Coronary artery (tissue), 2 donors: Measurements from ENCODE around the gene GALNT1.
A peak's percentile ranks its signal among the peaks of the same experiment; 100 is the strongest.
"Not testable (repeated sequence)": the region's sequence is repeated elsewhere in the genome, so short reads cannot be mapped to it uniquely, and the experiment has no call there.

ENCODE experiments used
- DNase-seq: peaks from one replicate; pipeline ENCODE4 v3.0.0-alpha.2; 2017; ENCODE audit warnings: low spot score
- H3K27ac ChIP-seq, 2 donors: fragments of 200-600 bp; sonication (generic); one replicate each; pipeline ENCODE4 v1.5.1; 2016 to 2019
- H3K4me3 ChIP-seq: fragments of 200-600 bp; sonication (generic); 2 replicates; pipeline ENCODE4 v1.5.1; 2016; ENCODE audit warnings: mild to moderate bottlenecking, moderate library complexity
- TF ChIP-seq, protein P1 (sequence below): fragments of 200-600 bp; sonication (generic); IDR thresholded peaks from one replicate; pipeline ENCODE4 v1.5.1; 2019; ENCODE audit warnings: antibody characterized with exemption

Gene GALNT1

DNA sequence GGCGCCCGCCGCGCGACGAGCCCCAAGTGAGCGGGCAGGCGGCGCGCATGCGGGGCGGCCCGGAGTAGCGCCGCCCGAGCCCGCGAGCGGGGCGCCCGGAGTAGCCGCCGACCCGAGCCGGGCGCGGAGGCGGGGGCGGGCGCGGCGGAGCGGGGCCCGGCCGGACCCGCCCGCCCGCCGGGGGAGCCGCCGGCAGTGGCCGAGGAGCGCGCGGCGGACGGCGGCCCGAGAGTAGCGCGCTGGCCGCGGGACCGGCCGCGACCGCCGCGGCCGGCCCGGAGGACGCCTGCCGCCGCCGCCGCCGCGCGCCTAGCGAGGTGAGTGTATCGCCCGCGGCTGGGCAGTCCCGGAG, at the start of gene GALNT1:
Gene GALNT1, plus strand, starts transcription at position 195 of the 352 bp plus-strand sequence. CDS start 72,923 bp downstream, outside the sequence.
- Histone ChIP-seq H3K4me3 (peak within 1 kb of the TSS; percentile 98), H3K27ac (peak within 1 kb of the TSS; percentile 96 to 99)
- no peak for DNase-seq
- TF ChIP-seq, protein P1, sequence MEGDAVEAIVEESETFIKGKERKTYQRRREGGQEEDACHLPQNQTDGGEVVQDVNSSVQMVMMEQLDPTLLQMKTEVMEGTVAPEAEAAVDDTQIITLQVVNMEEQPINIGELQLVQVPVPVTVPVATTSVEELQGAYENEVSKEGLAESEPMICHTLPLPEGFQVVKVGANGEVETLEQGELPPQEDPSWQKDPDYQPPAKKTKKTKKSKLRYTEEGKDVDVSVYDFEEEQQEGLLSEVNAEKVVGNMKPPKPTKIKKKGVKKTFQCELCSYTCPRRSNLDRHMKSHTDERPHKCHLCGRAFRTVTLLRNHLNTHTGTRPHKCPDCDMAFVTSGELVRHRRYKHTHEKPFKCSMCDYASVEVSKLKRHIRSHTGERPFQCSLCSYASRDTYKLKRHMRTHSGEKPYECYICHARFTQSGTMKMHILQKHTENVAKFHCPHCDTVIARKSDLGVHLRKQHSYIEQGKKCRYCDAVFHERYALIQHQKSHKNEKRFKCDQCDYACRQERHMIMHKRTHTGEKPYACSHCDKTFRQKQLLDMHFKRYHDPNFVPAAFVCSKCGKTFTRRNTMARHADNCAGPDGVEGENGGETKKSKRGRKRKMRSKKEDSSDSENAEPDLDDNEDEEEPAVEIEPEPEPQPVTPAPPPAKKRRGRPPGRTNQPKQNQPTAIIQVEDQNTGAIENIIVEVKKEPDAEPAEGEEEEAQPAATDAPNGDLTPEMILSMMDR = no peak

- TF ChIP-seq, protein P1 = no peak
- Histone ChIP-seq H3K4me3 (no peak overlapping the region), H3K27ac (no peak overlapping the region)
- DNase-seq = no peak
Measured at GRCh38 chr18:35533916-35534405, 47.6 kb upstream of the GALNT1 start.

DNA sequence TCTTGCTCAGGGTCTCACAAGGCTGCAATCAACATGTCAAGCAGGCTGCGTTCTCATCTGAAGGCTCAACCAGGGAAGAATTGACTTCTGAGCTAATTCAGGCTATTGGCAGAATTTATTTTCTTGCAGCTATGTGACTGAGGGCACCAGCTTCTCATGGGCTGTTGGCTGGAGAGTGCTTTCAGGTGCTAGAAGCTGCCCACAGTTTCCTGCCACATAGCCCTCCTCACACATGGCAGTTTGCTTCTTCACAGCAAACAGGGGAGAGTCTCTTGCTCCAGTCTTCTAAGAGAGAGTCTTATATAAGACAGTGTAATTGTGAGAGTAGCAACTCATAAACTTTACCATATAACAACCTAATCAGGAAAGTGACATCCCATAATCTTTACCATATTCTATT, 46.2 kb upstream of the GALNT1 start:
- no peak overlapping the region for H3K4me3 ChIP-seq
- TF ChIP-seq, protein P1 = no peak

GRCh38 chr18:35542356-35542755, 39.2 kb upstream of the GALNT1 start:
- DNase-seq = no peak
- no peak overlapping the region for H3K27ac ChIP-seq
- no peak overlapping the region for H3K4me3 ChIP-seq
- TF ChIP-seq, protein P1 = no peak

More for the DNA sequence above, 46.2 kb upstream of the GALNT1 start:
- DNase-seq = no peak
- H3K27ac ChIP-seq = no peak overlapping the region

DNA sequence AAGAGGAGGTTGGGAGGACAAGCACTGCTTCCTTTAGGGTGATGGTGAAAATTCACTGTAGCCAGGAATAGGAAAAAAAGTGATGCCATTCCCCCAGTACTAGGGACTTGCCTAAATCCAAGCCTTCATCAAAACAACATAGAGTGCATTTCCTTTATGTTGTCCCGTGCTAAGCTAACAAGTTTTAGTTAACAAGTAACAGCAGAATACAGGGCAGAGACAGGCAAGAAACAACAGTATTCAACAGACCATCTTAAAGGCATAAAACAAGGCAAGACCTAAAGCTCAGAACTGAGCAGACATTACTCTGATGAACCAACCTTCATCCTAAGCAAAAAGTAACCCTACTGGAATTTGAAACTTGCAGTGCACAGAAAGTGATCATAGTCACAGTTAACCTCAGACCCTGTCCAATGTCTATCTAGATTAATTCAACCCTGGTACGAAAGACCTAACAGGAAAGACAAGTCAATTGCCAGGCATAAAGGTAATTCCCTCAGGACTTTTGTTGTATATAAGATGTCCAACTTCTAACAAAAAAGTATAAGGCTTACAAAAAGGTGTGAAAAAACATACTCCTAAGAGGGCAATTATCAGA, 34.4 kb upstream of the GALNT1 start:
- H3K27ac ChIP-seq = no peak overlapping the region
- TF ChIP-seq, protein P1 = no peak
- no peak overlapping the region for H3K4me3 ChIP-seq
- no peak for DNase-seq

DNA sequence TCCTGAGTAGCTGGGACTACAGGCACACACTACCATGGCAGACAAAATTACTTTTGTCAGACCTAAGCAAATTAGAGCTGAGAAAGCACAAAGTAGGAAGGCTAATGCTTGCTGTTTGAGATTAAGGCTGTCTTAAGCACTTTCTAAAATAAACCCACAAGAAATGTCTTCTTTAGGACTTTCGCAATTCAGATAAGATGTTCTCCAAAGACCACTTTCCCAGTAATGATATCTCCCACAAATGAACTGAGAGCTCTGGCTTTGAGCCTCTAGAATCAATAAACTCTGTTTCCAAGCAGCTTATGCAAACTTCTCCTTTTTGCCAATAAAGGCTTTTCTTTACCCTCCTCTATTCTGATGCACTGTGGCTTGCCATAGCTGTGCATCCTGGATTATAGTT, 32.0 kb upstream of the GALNT1 start:
- no peak for DNase-seq
- Histone ChIP-seq H3K27ac (no peak overlapping the region), H3K4me3 (no peak overlapping the region)
- TF ChIP-seq, protein P1 = no peak

DNA sequence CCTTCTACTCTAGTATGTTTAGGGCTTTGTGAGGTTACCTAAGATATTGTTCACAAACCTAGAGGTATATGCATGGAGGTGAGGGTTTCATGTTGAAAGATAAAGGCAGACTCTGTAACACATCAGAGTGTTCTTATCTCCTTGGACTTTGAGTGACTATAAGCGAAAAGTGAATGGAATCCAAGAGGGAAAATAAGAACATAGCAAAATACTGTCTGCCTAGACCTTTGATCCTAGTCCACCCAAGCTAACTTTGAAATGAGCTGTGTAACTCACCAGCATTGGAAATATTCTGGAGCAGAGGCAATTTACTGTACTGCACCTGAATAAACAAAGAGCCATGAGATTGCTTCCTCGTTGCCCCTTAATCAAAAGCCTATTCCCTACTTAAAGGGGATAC, 28.2 kb upstream of the GALNT1 start:
- DNase-seq = no peak
- TF ChIP-seq, protein P1 = no peak
- Histone ChIP-seq H3K4me3 (no peak overlapping the region), H3K27ac (no peak overlapping the region)

DNA sequence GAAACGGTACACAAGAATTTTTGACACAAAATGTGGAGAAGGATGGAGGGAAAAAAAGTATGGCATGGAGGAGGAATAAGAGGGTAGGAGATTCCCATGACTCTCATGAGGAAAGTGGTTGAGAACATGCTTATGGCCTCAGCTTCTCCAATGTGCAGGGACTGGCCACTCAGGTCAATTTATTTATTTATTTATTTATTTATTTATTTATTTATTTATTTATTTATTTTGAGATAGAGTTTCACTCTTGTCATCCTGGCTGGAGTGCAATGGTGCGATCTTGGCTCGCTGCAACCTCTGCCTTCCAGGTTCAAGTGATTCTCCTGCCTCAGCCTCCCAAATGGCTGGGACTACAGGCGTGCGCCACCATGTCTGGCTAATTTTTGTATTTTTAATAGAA, 26.0 kb upstream of the GALNT1 start:
- H3K4me3 ChIP-seq, DNase-seq, H3K27ac ChIP-seq: not testable (repeated sequence)
